ENCODE data around the gene B4GALT5. TPM values are rescaled to one million over a fixed set of nuclear protein-coding genes. Genes with fewer than 3 reads are reported as not detected.

The B4GALT5 gene
- total RNA-seq, 1 experiment from 2014 or later, result 92.5 TPM

- TF ChIP-seq ZBTB33 (IDR thresholded peaks at IDR 0.05; ENCODE audit: extremely low read depth, insufficient replicate concordance, low read length) (no peak), POLR2A (IDR thresholded peaks at IDR 0.05; ENCODE audit: borderline replicate concordance, extremely low read depth, insufficient read depth, insufficient read length) (no peak)
- Histone ChIP-seq H3K79me2 (ENCODE audit: insufficient read depth, low read length) (no peaks in the 10 kb centered on the region), H3K9ac (ENCODE audit: low read length) (no peak overlapping the region), H3K9me2 (ENCODE audit: insufficient read depth) (no peaks in the 10 kb centered on the region), H3K9me3 (ENCODE audit: control insufficient read depth in 1 of 2, insufficient read depth in 1 of 2, low read depth in 1 of 2, low read length in 2 of 2) (no peaks in the 10 kb centered on the region), H3K27ac (ENCODE audit: low read depth, low read length) (no peak overlapping the region), H4K20me1 (ENCODE audit: insufficient read depth) (no peaks in the 10 kb centered on the region), H3K36me3 (ENCODE audit: control insufficient read depth in 1 of 2, insufficient read depth in 2 of 2, low read length in 2 of 2) (no peaks in the 10 kb centered on the region), H3K4me3 (replicated peaks in 1 of 2; ENCODE audit: low read depth in 1 of 2, low read length in 2 of 2) (no peak overlapping the region), H2AFZ (ENCODE audit: low read depth, low read length, poor library complexity, severe bottlenecking) (no peak overlapping the region), H3K4me1 (ENCODE audit: control insufficient read depth in 1 of 2, insufficient read depth in 2 of 2, low read length in 2 of 2) (0 out of 4 replicates have a peak, but pooled peaks cover 0 to 10% of the 10 kb centered on the region in 2 experiments), H3K27me3 (ENCODE audit: insufficient read depth, low read length) (no peaks in the 10 kb centered on the region), H3K4me2 (ENCODE audit: low read length) (no peak overlapping the region)
- RAD21 ChIA-PET (ENCODE audit: low non-redundant PET in 1 of 2, low total read pairs in 2 of 2, uncharacterized antibody in 2 of 2, unreplicated experiment in 2 of 2), result no interaction called here
- POLR2A ChIA-PET, result no interaction called here
- no peak for DNase-seq (ENCODE audit: low read depth, low spot score)
- CTCF ChIA-PET, result no interaction called here
- ATAC-seq, result no peak
- BruUV-seq (replicated peaks), result no TSS peak
- intact Hi-C loops (cut with micrococcal nuclease), result no loop called here
Observed at GRCh38 chr20:49759266-49759950, 45.7 kb upstream of the B4GALT5 start.

GRCh38 chr20:49758781-49759180 is 45.1 kb upstream of the B4GALT5 start:
- Histone ChIP-seq H3K4me1 (ENCODE audit: control insufficient read depth in 1 of 2, insufficient read depth in 2 of 2, low read length in 2 of 2) (0 out of 4 replicates have a peak, but pooled peaks cover 0 to 10% of the 10 kb centered on the region in 2 experiments), H3K9me2 (ENCODE audit: insufficient read depth) (no peaks in the 10 kb centered on the region), H3K27ac (ENCODE audit: low read depth, low read length) (no peak overlapping the region), H3K36me3 (ENCODE audit: control insufficient read depth in 1 of 2, insufficient read depth in 2 of 2, low read length in 2 of 2) (no peaks in the 10 kb centered on the region), H3K27me3 (ENCODE audit: insufficient read depth, low read length) (no peaks in the 10 kb centered on the region), H3K9ac (ENCODE audit: low read length) (no peak overlapping the region), H2AFZ (ENCODE audit: low read depth, low read length, poor library complexity, severe bottlenecking) (no peak overlapping the region), H3K9me3 (ENCODE audit: control insufficient read depth in 1 of 2, insufficient read depth in 1 of 2, low read depth in 1 of 2, low read length in 2 of 2) (no peaks in the 10 kb centered on the region), H3K4me2 (ENCODE audit: low read length) (no peak overlapping the region), H3K79me2 (ENCODE audit: insufficient read depth, low read length) (no peaks in the 10 kb centered on the region), H4K20me1 (ENCODE audit: insufficient read depth) (no peaks in the 10 kb centered on the region), H3K4me3 (replicated peaks in 1 of 2; ENCODE audit: low read depth in 1 of 2, low read length in 2 of 2) (no peak overlapping the region)
- ChIA-PET POLR2A (interaction anchor here (1.0 kb wide), 1 partner anchor 59 kb away, joined by 3 read pairs; no protein-coding TSS in a partner anchor), RAD21 (ENCODE audit: low non-redundant PET in 1 of 2, low total read pairs in 2 of 2, uncharacterized antibody in 2 of 2, unreplicated experiment in 2 of 2) (no interaction called here), CTCF (no interaction called here)
- ATAC-seq, result no peak
- no peak for DNase-seq (ENCODE audit: low read depth, low spot score)
- BruUV-seq (replicated peaks), result no TSS peak
- intact Hi-C loops (cut with micrococcal nuclease), result no loop called here
- TF ChIP-seq EZH2phosphoT487 (IDR thresholded peaks at IDR 0.05; ENCODE audit: borderline replicate concordance) (no peak), SP1 (IDR thresholded peaks at IDR 0.05; ENCODE audit: low read depth) (no peak), YY1 (IDR thresholded peaks at IDR 0.05; ENCODE audit: extremely low read depth, insufficient replicate concordance, low read depth, low read length) (no peak), REST (IDR thresholded peaks at IDR 0.05; ENCODE audit: low read depth) (no peak), TCF7L2 (IDR thresholded peaks at IDR 0.05; ENCODE audit: borderline replicate concordance, extremely low read depth, insufficient read depth, insufficient read length) (no peak), ZNF274 (IDR thresholded peaks at IDR 0.05; ENCODE audit: low read depth, low read length) (no peak), JUND (IDR thresholded peaks at IDR 0.05) (no peak), EGR1 (IDR thresholded peaks at IDR 0.05; ENCODE audit: low read depth) (no peak), ZFX (IDR thresholded peaks at IDR 0.05) (no peak)
